Breast epithelium (tissue), 4 donors: ENCODE measurements around the gene KRT6A. TPM values are rescaled to one million over a fixed set of nuclear protein-coding genes. Genes with fewer than 3 reads are reported as not detected.

Experiments
- DNase-seq, 2 donors: peaks; one replicate each; pipeline ENCODE4 v3.0.0-alpha.2; 2019; ENCODE audit warnings: low spot score in 2 of 2
- H3K27ac ChIP-seq, 2 donors: fragments of 200-600 bp; sonication (generic) in 1 of 2; one replicate each; pipeline ENCODE4 v1.5.1; 2016 to 2019; ENCODE audit warnings: mild to moderate bottlenecking in 1 of 2
- H3K27me3 ChIP-seq, 2 donors: fragments of 200-600 bp; sonication (generic) in 1 of 2; one replicate each; pipeline versions ENCODE4 v1.5.1 to v1.6.0; 2017 to 2019; ENCODE audit warnings: control low read depth in 1 of 2, mild to moderate bottlenecking in 1 of 2
- H3K36me3 ChIP-seq: fragments of 200-600 bp; one replicate; pipeline ENCODE4 v1.5.1; 2019
- H3K4me1 ChIP-seq, 2 donors: fragments of 200-600 bp; sonication (generic); one replicate each; pipeline ENCODE4 v1.5.1; 2016 to 2019; ENCODE audit warnings: control low read depth in 1 of 2
- H3K4me3 ChIP-seq, 3 donors: fragments of 200-600 bp; sonication (generic); 1 replicate in 2 of 3; 2 replicates in 1 of 3; pipeline ENCODE4 v1.5.1; 2016 to 2019; ENCODE audit warnings: mild to moderate bottlenecking in 3 of 3, moderate library complexity in 2 of 3
- H3K9me3 ChIP-seq, 2 donors: fragments of 200-600 bp; sonication (generic) in 1 of 2; one replicate each; pipeline ENCODE4 v1.5.1; 2016 to 2019; ENCODE audit warnings: control low read depth in 1 of 2
- POLR2A ChIP-seq: fragments of 450-650 bp; IDR thresholded peaks from one replicate; pipeline ENCODE4 v1.6.1; 2016; ENCODE audit warnings: antibody characterized with exemption, mild to moderate bottlenecking, moderate library complexity
- POLR2AphosphoS5 ChIP-seq, 3 donors: sonication (generic); formaldehyde crosslinking; IDR thresholded peaks; one replicate each; pipeline ENCODE4 v1.6.1; 2017; ENCODE audit warnings: antibody characterized with exemption in 3 of 3
- intact Hi-C: fragments of 100-400 bp; cut with DNase I; formaldehyde crosslinking; loops from one replicate; pipeline ENCODE4 v1.15.1; 2023; ENCODE audit warnings: low total_unique reads
- total RNA-seq, 3 donors: library from RNA; depleted of rRNA; stranded (reverse); fragments of >200 nt; gene quantifications; one replicate each; pipeline ENCODE4 v1.1.0, GENCODE V29; 2016
- TF ChIP-seq, protein P1 (sequence below), 3 donors: fragments of 450-650 bp; IDR thresholded peaks; one replicate each; pipeline ENCODE4 v1.5.1; 2016 to 2017; ENCODE audit warnings: antibody characterized with exemption in 3 of 3, mild to moderate bottlenecking in 3 of 3, moderate library complexity in 3 of 3

KRT6A gene
- total RNA-seq, 3 donors from 2014 or later: 0.33 to 3.1 TPM; not detected in 1

DNA sequence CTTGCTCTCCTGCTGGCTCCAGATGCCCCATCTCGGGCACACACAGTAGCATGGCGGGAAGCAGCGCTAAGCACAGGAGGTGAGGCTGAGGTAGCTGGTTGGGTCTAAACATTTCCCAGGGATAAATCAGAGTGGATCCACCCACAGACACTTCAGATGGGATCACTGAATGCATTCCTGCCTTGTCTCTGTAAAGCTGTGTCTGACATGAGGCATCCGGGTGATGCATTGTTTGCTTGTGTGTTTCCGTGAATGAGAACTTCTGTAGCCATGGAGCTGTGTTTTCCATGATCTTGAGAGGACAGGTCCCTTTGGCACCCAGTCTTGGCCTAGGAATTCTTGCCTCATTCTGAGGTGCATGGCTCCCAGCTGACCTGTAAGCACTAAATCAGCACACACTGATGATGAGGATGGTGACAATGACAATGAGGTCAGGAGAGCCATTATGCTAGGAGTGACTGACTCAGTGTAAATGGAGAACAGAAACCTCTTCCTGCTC lies 52.2 kb downstream of the KRT6A start:
- peak in 1 of 2 donors; percentile 57 for DNase-seq
- Histone ChIP-seq H3K27me3 (no peaks in the 10 kb centered on the region), H3K36me3 (no peaks in the 10 kb centered on the region), H3K4me3 (no peak overlapping the region), H3K9me3 (no peaks in the 10 kb centered on the region), H3K27ac (peak overlapping the region; percentile 71 to 77), H3K4me1 (no peaks in the 10 kb centered on the region)
- TF ChIP-seq, protein P1, sequence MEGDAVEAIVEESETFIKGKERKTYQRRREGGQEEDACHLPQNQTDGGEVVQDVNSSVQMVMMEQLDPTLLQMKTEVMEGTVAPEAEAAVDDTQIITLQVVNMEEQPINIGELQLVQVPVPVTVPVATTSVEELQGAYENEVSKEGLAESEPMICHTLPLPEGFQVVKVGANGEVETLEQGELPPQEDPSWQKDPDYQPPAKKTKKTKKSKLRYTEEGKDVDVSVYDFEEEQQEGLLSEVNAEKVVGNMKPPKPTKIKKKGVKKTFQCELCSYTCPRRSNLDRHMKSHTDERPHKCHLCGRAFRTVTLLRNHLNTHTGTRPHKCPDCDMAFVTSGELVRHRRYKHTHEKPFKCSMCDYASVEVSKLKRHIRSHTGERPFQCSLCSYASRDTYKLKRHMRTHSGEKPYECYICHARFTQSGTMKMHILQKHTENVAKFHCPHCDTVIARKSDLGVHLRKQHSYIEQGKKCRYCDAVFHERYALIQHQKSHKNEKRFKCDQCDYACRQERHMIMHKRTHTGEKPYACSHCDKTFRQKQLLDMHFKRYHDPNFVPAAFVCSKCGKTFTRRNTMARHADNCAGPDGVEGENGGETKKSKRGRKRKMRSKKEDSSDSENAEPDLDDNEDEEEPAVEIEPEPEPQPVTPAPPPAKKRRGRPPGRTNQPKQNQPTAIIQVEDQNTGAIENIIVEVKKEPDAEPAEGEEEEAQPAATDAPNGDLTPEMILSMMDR (IDR thresholded peaks at IDR 0.05): no peak
- no peak for TF ChIP-seq POLR2AphosphoS5 (IDR thresholded peaks at IDR 0.05)
- no peak for TF ChIP-seq POLR2A
- intact Hi-C loops: no loop called here

DNA sequence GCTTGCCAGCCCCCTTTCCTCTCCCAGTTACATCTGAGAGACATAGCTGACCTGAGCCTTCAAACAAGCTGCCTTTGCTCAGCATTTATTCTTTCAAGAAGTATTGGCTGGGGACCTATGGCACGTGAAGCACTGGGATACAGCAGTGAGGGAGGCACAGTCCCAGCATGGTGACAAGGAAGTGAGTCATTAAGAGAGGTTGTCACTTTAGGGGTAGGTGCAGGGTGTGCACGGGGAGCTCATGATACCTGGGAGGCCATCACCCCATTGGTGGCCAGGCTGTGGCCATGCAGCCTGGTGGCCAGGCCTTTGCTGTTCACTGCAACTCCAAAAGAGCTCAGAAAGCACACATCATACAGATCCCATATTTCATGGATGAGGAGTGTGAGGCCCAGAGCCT lies 53.2 kb downstream of the KRT6A start:
- Histone ChIP-seq H3K36me3 (no peaks in the 10 kb centered on the region), H3K27me3 (no peaks in the 10 kb centered on the region), H3K27ac (peak overlapping the region; percentile 36 to 38), H3K4me3 (no peak overlapping the region), H3K9me3 (no peaks in the 10 kb centered on the region), H3K4me1 (no peaks in the 10 kb centered on the region)
- no peak for TF ChIP-seq POLR2A
- TF ChIP-seq, protein P1 (IDR thresholded peaks at IDR 0.05): no peak
- no peak for TF ChIP-seq POLR2AphosphoS5 (IDR thresholded peaks at IDR 0.05)
- intact Hi-C loops: no loop called here
- DNase-seq: no peak

DNA sequence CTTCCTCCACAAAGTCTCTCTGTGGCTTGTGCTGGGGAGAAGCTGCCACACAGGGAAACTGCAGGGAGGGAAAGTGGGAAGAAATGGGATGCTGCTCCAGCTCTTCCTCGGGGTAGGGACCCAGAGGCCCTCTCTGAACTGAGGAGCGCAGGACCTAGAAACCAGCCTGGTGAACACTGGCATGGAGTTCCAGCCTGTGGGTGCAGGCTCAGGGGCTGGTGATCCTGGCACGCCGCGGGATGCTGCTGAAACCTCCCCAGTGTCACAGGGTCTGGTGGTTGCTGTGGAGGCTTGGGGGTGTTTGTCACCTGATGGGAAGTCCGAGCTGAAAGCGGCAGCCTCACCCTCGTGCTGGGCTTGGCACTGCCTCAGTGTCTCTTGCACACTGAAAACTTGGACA lies 53.6 kb downstream of the KRT6A start:
- Histone ChIP-seq H3K27me3 (no peaks in the 10 kb centered on the region), H3K4me3 (no peak overlapping the region), H3K4me1 (no peaks in the 10 kb centered on the region), H3K9me3 (no peaks in the 10 kb centered on the region), H3K36me3 (no peaks in the 10 kb centered on the region), H3K27ac (peak overlapping the region; percentile 36 to 38)
- TF ChIP-seq POLR2AphosphoS5 (IDR thresholded peaks at IDR 0.05) (no peak), POLR2A (no peak)
- TF ChIP-seq, protein P1 (IDR thresholded peaks at IDR 0.05): no peak
- no peak for DNase-seq
- intact Hi-C loops: no loop called here

DNA sequence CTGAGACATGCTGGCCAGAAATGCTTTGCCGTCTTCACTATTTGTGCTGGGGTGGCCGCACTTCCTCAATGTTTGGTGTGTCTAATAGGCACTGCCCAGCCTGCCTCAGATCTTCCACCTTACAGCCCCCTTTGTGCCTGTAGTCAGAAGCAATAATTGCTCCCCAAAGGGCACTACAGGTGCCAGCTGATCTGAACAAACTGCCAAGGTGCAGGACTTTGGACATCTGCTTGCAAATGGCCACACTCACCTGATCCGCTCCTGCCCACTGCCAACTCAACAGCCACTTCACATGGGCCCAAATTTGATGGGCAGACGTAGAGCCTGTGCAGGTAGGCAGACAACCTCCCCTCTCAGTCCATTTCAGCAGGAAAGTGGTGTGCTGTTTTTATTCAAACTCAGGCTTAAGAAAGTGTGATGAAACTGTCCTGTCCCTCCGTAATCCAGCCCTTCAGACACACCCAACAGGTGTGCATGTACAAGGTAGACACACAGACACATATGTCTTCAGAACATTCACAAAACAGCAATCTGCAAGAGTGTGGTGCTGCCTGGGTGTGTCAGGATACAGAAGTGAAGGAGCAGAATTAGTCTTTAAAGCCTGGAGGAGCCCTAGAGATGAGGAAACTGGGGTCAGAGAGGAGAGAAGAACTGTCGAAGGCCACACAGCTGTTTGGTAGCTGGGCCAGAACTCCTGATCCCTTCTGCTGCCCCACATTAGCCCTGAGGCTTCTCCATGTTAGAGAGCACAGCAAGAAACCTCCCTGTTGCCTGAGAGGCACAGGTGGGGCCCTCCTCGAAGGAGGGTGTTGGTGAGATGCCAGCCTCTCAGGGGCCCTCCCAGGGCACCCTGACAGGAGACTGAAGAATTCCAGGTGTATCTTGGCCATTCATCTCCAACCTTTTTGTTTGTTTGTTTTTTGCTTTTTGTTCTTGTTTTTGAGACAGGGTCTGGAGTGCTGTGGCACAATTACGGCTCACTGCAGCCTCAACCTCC lies 54.5 kb downstream of the KRT6A start:
- no peak for DNase-seq
- H3K4me3 ChIP-seq: no peak overlapping the region
- TF ChIP-seq POLR2AphosphoS5 (IDR thresholded peaks at IDR 0.05): no peak
- TF ChIP-seq POLR2A: no peak
- TF ChIP-seq, protein P1 (IDR thresholded peaks at IDR 0.05): no peak
- H3K27ac ChIP-seq: no peak overlapping the region
- H3K36me3 ChIP-seq: no peaks in the 10 kb centered on the region
- no peaks in the 10 kb centered on the region for H3K9me3 ChIP-seq
- H3K4me1 ChIP-seq: no peaks in the 10 kb centered on the region
- no peaks in the 10 kb centered on the region for H3K27me3 ChIP-seq
- intact Hi-C loops: no loop called here

DNA sequence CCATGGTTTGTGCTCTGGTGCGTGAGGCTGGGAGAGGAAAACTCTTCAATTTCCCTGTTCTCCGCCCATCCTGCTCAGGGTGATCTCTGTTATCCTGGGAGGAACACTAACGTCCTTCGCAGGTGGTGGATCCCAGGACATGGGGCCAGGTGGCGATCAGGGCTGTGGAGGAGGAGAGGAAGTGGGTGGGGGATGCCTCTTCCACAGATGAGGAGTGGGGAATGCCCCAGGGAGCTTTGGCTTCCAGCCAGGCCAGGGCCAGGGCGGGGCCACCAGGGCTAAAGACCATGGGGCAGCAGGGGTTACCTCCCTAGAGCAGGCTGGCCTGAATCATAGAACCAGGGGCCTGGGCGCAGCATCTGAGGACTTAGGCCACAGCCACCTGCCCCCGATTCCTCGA lies 55.5 kb downstream of the KRT6A start:
- Histone ChIP-seq H3K4me1 (no peaks in the 10 kb centered on the region), H3K36me3 (no peaks in the 10 kb centered on the region), H3K27ac (peak overlapping the region; percentile 80 to 86), H3K4me3 (no peak overlapping the region), H3K27me3 (no peaks in the 10 kb centered on the region), H3K9me3 (no peaks in the 10 kb centered on the region)
- no peak for DNase-seq
- TF ChIP-seq POLR2A (no peak), POLR2AphosphoS5 (IDR thresholded peaks at IDR 0.05) (no peak)
- TF ChIP-seq, protein P1 (IDR thresholded peaks at IDR 0.05): no peak
- intact Hi-C loops: no loop called here
